Osteoblast (primary cell): Measurements from ENCODE around the gene MEFV. TPM values are rescaled to one million over a fixed set of nuclear protein-coding genes. Genes with fewer than 3 reads are reported as not detected.

ENCODE experiments used
- DNase-seq: peaks from one replicate; pipeline ENCODE4 v3.0.0; 2011; ENCODE audit warnings: low spot score, mixed read lengths; ENCODE audit not compliant: insufficient read length; ENCODE audit errors: missing footprints
- H2AFZ ChIP-seq: 2 replicates; pipeline ENCODE4 v1.6.0; 2011; ENCODE audit warnings: mild to moderate bottlenecking, low read length
- H3K27ac ChIP-seq: 2 replicates; pipeline ENCODE4 v1.5.1; 2011; ENCODE audit warnings: mild to moderate bottlenecking, low read depth, low read length, moderate library complexity
- H3K27me3 ChIP-seq: 2 replicates; pipeline ENCODE4 v1.6.0; 2012; ENCODE audit warnings: mild to moderate bottlenecking, control low read depth, inconsistent platforms, low read length, moderate library complexity; ENCODE audit not compliant: insufficient read depth
- H3K36me3 ChIP-seq: 2 replicates; pipeline ENCODE4 v1.5.1; 2011; ENCODE audit warnings: mild to moderate bottlenecking, low read length, control low read depth, moderate library complexity; ENCODE audit not compliant: insufficient read depth
- H3K4me1 ChIP-seq: 2 replicates; pipeline ENCODE4 v1.5.1; 2011; ENCODE audit warnings: mild to moderate bottlenecking, low read length, control low read depth, moderate library complexity; ENCODE audit not compliant: insufficient read depth
- H3K4me2 ChIP-seq: 2 replicates; pipeline ENCODE4 v1.6.0; 2011; ENCODE audit warnings: mild to moderate bottlenecking, low read length; ENCODE audit not compliant: insufficient read depth
- H3K4me3 ChIP-seq: fragments of 200-600 bp; sonication (generic); 3 replicates; pipeline ENCODE4 v1.5.1; 2012; ENCODE audit warnings: mild to moderate bottlenecking, low read length, inconsistent platforms; ENCODE audit not compliant: insufficient read depth
- H3K79me2 ChIP-seq: 2 replicates; pipeline ENCODE4 v1.6.0; 2012; ENCODE audit warnings: mild to moderate bottlenecking, low read length, control low read depth, inconsistent platforms; ENCODE audit not compliant: insufficient read depth
- H3K9me3 ChIP-seq: 2 replicates; pipeline ENCODE4 v1.5.1; 2011; ENCODE audit warnings: low read depth, low read length, control low read depth
- H4K20me1 ChIP-seq: 2 replicates; pipeline ENCODE4 v1.6.0; 2012; ENCODE audit warnings: mild to moderate bottlenecking, low read length, control low read depth; ENCODE audit not compliant: insufficient read depth
- CTCF ChIP-seq: IDR thresholded peaks from 2 replicates; pipeline ENCODE4 v1.5.1; 2011; ENCODE audit warnings: mild to moderate bottlenecking, low read depth, low read length, moderate library complexity; ENCODE audit errors: extremely low read depth
- total RNA-seq: library from RNA; depleted of rRNA; stranded (reverse); fragments of >200 nt; gene quantifications from 2 replicates; pipeline ENCODE4 v1.2.3, GENCODE V29; 2012

The MEFV gene
- total RNA-seq, 1 donor, result under 0.01 TPM

- H3K9me3 ChIP-seq, result peaks cover 4% of the 10 kb centered on the region
- H3K79me2 ChIP-seq, result peaks cover 45% of the 10 kb centered on the region
- peak overlapping the region; percentile 91 for H3K4me3 ChIP-seq
- H4K20me1 ChIP-seq, result no peaks in the 10 kb centered on the region
- peaks cover 7% of the 10 kb centered on the region for H3K4me1 ChIP-seq
- no peaks in the 10 kb centered on the region for H3K27me3 ChIP-seq
- no peak for DNase-seq
- no peak overlapping the region for H3K27ac ChIP-seq
- H3K36me3 ChIP-seq, result peaks cover 31% of the 10 kb centered on the region
- H2AFZ ChIP-seq, result peak overlapping the region; percentile 97
- H3K4me2 ChIP-seq, result peak overlapping the region; percentile 82
- TF ChIP-seq CTCF, result no peak
Measured at GRCh38 chr16:3304370-3304769, 47.9 kb upstream of the MEFV start.

- peaks cover 38% of the 10 kb centered on the region for H3K79me2 ChIP-seq
- no peak for TF ChIP-seq CTCF
- H2AFZ ChIP-seq, result no peak overlapping the region
- H3K27ac ChIP-seq, result no peak overlapping the region
- no peak for DNase-seq
- H3K4me3 ChIP-seq, result no peak overlapping the region
- H3K36me3 ChIP-seq, result peaks cover 19% of the 10 kb centered on the region
- peaks cover under 1% of the 10 kb centered on the region for H4K20me1 ChIP-seq
- H3K4me1 ChIP-seq, result no peaks in the 10 kb centered on the region
- H3K27me3 ChIP-seq, result no peaks in the 10 kb centered on the region
- H3K9me3 ChIP-seq, result peaks cover 21% of the 10 kb centered on the region
- no peak overlapping the region for H3K4me2 ChIP-seq
Measured at GRCh38 chr16:3295783-3296182, 39.4 kb upstream of the MEFV start.

GRCh38 chr16:3295209-3295608, 38.8 kb upstream of the MEFV start:
- H3K4me3 ChIP-seq, result no peak overlapping the region
- TF ChIP-seq CTCF, result no peak
- peaks cover 6% of the 10 kb centered on the region for H4K20me1 ChIP-seq
- no peaks in the 10 kb centered on the region for H3K4me1 ChIP-seq
- H3K79me2 ChIP-seq, result peaks cover 43% of the 10 kb centered on the region
- H2AFZ ChIP-seq, result no peak overlapping the region
- no peak overlapping the region for H3K27ac ChIP-seq
- H3K4me2 ChIP-seq, result no peak overlapping the region
- DNase-seq, result no peak
- H3K27me3 ChIP-seq, result no peaks in the 10 kb centered on the region
- peaks cover 21% of the 10 kb centered on the region for H3K36me3 ChIP-seq
- H3K9me3 ChIP-seq, result peaks cover 27% of the 10 kb centered on the region

- Histone ChIP-seq H3K36me3 (peaks cover 43% of the 10 kb centered on the region), H2AFZ (no peak overlapping the region), H3K4me1 (no peaks in the 10 kb centered on the region), H3K79me2 (peaks cover 62% of the 10 kb centered on the region), H3K27ac (peak overlapping the region; percentile 39), H3K4me2 (no peak overlapping the region), H4K20me1 (peaks cover 7% of the 10 kb centered on the region), H3K27me3 (no peaks in the 10 kb centered on the region), H3K4me3 (no peak overlapping the region), H3K9me3 (peaks cover 40% of the 10 kb centered on the region)
- no peak for TF ChIP-seq CTCF
- no peak for DNase-seq
Measured at GRCh38 chr16:3292604-3293003, 36.2 kb upstream of the MEFV start.
